NB4 (cell line): Measurements from ENCODE around the gene PAPOLA.
"Not testable (repeated sequence)": the region's sequence is repeated elsewhere in the genome, so short reads cannot be mapped to it uniquely, and the experiment has no call there.

Source experiments
- DNase-seq: peaks from one replicate; pipeline ENCODE4 v3.0.0; 2010; ENCODE audit warnings: low read depth
- H3K4me3 ChIP-seq: one replicate; pipeline ENCODE4 v1.5.1; 2011; ENCODE audit warnings: mild to moderate bottlenecking, low read depth, low read length, moderate library complexity
- MAX ChIP-seq: IDR thresholded peaks from 2 replicates; pipeline ENCODE4 v1.6.1; 2011; ENCODE audit warnings: low read depth, low read length
- MYC ChIP-seq: IDR thresholded peaks from 2 replicates; pipeline ENCODE4 v1.6.1; 2011; ENCODE audit warnings: low read depth, low read length
- POLR2A ChIP-seq: IDR thresholded peaks from 2 replicates; pipeline ENCODE4 v1.6.1; 2011; ENCODE audit warnings: mild to moderate bottlenecking; ENCODE audit not compliant: insufficient read length; ENCODE audit errors: extremely low read depth
- TF ChIP-seq, protein P1 (sequence below): IDR thresholded peaks from one replicate; pipeline ENCODE4 v1.5.1; 2012; ENCODE audit warnings: low read depth, low read length

PAPOLA gene

GRCh38 chr14:96494331-96494730 is 7.9 kb upstream of the PAPOLA start:
- DNase-seq, result no peak
- TF ChIP-seq POLR2A (no peak), MAX (no peak), MYC (no peak)
- TF ChIP-seq, protein P1, sequence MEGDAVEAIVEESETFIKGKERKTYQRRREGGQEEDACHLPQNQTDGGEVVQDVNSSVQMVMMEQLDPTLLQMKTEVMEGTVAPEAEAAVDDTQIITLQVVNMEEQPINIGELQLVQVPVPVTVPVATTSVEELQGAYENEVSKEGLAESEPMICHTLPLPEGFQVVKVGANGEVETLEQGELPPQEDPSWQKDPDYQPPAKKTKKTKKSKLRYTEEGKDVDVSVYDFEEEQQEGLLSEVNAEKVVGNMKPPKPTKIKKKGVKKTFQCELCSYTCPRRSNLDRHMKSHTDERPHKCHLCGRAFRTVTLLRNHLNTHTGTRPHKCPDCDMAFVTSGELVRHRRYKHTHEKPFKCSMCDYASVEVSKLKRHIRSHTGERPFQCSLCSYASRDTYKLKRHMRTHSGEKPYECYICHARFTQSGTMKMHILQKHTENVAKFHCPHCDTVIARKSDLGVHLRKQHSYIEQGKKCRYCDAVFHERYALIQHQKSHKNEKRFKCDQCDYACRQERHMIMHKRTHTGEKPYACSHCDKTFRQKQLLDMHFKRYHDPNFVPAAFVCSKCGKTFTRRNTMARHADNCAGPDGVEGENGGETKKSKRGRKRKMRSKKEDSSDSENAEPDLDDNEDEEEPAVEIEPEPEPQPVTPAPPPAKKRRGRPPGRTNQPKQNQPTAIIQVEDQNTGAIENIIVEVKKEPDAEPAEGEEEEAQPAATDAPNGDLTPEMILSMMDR, result no peak
- no peak overlapping the region for H3K4me3 ChIP-seq

GRCh38 chr14:96497087-96497486 is 5.1 kb upstream of the PAPOLA start:
- no peak for TF ChIP-seq POLR2A
- TF ChIP-seq MYC, result no peak
- TF ChIP-seq, protein P1, result no peak
- no peak for TF ChIP-seq MAX
- no peak for DNase-seq
- H3K4me3 ChIP-seq, result no peak overlapping the region

- peak; percentile 36 for DNase-seq
- TF ChIP-seq MYC, result no peak
- TF ChIP-seq, protein P1, result no peak
- no peak for TF ChIP-seq POLR2A
- no peak for TF ChIP-seq MAX
- no peak overlapping the region for H3K4me3 ChIP-seq
These were observed 4.6 kb upstream of the PAPOLA start for GRCh38 chr14:96497586-96497985.

DNA sequence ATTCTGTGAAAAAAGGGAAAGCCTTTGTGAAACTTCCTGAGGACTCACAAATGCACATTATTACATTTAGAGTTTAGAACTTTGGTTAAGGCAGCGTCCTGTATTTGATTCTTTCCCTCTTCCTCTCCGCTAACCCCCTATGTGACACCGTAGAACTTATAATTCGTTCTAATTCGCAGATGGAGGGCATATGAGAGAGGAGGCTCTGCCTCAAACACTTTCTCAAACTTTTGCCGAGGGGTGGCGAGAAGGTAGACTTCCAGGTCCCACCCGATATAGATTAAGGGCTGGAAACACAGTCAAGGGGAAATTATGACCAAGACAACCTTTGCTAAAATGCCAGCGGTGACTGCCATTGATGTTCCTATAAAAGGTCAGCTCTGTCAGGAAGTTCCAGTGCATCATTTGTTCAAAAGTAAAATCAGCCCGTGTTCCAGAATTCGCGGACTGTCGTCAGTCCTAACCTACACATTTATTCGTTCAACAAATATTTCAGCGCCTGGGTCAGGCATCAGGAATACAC is 904 bp upstream of the PAPOLA start:
- H3K4me3 ChIP-seq, result peak overlapping the region; percentile 96
- TF ChIP-seq, protein P1, result no peak
- TF ChIP-seq MYC, result no peak
- no peak for TF ChIP-seq POLR2A
- no peak for TF ChIP-seq MAX
- DNase-seq, result no peak

GRCh38 chr14:96502621-96503305 is 581 bp downstream of the PAPOLA start:
- H3K4me3 ChIP-seq, result peak overlapping the region; percentile 96
- DNase-seq, result peak; percentile 85
- TF ChIP-seq, protein P1, result no peak
- peak; percentile 45; the same call in 1 of the 2 replicates for TF ChIP-seq MYC

GRCh38 chr14:96503306-96503679 is 1.1 kb downstream of the PAPOLA start:
- TF ChIP-seq, protein P1, result no peak
- no peak for TF ChIP-seq MAX
- no peak for TF ChIP-seq MYC
- no peak for TF ChIP-seq POLR2A
- no peak for DNase-seq
- peak overlapping the region; percentile 96 for H3K4me3 ChIP-seq

- not testable (repeated sequence) for DNase-seq
- H3K4me3 ChIP-seq, result peak overlapping the region; percentile 96
These were observed 2.2 kb downstream of the PAPOLA start for GRCh38 chr14:96504353-96504752.
